Measurements from ENCODE around the gene TFCP2L1.

TFCP2L1 gene

GRCh38 chr2:121263996-121264715, 20.8 kb downstream of the TFCP2L1 start:
- DNase-seq: no peak

- no peak for DNase-seq
Observed at GRCh38 chr2:121260370-121261154, 24.4 kb downstream of the TFCP2L1 start.

DNA sequence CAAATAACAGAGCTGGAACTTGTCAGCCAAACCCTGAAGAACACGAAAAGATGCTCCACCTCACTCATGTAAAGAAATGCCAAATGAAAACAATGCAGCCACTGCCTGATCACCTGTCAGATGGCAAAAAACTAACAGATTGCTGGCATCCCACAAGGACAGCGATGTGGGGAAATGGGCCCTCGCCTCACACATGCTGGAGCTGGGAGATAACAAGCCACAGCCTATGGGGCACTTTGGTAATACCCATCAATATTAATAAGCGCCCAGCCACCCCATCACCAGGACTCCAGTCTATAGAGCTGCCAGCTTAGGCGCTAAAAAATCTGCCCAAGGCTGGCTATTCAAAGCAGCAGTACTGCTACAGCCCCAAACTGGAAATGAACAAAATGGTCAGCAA, 27.0 kb downstream of the TFCP2L1 start:
- DNase-seq: no peak

DNA sequence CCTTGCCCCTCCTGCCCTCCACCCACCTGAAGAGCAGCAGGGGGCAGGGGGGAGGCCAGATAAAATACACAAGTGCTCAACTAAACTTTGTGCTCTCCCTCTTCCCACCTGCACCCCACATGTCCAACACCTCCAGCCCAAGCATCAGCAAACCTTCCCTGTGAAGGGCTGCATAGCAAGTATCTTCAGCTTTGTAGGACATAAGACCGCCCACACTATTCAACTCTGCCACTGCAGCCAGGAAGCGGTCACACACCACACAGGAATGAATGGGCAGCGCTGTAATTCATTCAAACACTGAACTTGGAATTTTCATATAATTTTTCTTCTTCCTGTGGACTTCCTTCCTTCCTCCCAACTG, 27.5 kb downstream of the TFCP2L1 start:
- DNase-seq: no peak

DNA sequence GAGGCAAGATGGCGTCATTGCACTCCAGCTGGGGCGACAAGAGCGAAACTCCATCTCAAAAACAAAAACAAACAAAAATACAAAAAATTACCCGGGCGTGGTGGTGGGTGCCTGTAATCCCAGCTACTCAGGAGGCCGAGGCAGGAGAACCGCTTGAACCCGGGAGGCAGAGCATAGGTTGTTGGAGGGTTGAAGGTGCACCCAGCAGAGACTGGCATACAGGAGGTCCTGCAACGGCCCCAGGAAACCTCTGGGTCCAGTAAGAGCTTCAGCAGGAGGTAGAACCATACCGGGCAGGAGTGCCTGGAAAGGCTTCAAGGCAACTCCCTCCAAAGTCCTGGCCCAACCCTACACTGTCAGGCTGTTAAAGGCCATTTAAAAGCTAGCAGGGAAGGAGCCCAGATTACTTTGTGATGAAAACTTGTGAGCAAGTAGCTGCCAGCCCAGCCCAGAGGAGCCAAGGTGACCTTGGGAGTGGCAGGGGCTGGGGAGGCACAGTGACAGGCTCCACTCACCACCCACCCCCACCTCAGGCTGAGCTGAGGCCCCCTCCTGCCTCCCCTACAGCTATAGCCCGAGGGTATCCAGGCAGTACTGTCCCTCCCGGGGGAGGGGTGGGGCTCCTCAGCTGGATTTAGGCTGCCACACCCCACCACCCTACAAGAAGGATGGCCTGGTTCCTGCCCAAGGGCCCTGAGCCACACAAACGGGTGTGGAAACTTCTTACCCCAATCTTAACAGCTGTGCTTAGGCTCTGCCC, 28.1 kb downstream of the TFCP2L1 start:
- no peak for DNase-seq

GRCh38 chr2:121255358-121255757, 29.6 kb downstream of the TFCP2L1 start:
- DNase-seq: no peak

DNA sequence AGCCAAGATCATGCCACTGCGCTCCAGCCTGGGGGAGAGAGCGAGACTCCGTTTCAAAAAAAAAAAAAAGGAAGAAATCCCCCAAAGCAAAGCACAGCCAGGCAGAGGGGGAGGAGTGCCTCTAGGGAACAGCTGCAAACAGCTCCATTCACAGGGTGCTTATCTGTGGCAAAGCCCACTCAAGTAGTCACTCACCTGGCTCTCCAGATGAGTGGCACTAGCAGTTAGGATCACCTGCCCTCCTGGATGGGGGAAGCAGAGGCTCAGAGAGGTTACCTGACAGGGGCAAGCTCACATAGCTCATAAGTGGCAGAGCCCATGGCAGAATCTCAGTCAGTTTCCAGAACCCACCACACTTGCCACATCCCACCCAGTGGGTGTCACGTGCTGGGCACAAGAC, 30.3 kb downstream of the TFCP2L1 start:
- no peak for DNase-seq

- no peak for DNase-seq
Observed at GRCh38 chr2:121253674-121254240, 31.2 kb downstream of the TFCP2L1 start.

- DNase-seq: no peak
Observed at GRCh38 chr2:121253021-121253673, 31.9 kb downstream of the TFCP2L1 start.

- no peak for DNase-seq
Observed at GRCh38 chr2:121251497-121251896, 33.5 kb downstream of the TFCP2L1 start.

GRCh38 chr2:121248766-121249343, 36.1 kb downstream of the TFCP2L1 start:
- no peak for DNase-seq

DNA sequence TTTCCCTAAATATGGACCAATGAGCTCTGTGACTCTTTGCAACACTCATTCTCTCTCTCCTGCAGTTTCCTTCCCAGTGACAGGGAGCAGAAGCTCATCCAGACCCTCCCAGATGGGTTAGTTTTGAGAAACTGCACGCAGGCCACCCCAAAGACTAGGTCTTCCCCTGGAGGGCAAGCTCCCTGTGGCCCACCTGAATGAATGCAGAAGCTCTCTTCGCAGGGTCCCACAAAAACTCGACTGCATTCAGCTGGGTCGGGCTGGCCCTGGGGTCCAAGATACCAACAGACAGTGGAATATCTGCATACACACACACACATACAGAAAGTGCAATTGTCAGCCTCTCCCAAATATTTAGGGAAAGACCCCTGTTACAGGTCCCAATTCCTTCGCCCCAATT, 37.0 kb downstream of the TFCP2L1 start:
- DNase-seq: no peak

DNA sequence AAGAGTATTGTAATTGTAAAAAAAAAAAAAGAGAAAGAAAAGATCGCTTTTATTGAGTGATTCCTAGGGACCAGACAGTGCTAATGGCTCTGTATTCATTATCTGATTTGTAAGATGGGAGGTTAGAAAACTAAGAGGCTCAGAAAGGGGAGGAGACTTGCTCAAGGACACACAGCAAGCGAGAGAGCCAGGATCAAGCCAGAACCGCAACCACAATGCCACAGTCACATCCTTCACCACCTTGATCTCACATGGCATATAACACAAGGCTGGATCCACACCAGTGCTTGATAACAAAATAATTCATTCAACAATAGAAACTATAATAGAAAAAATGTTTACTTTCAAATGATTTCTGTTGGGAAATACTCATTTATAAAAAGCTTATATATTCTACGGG, 37.5 kb downstream of the TFCP2L1 start:
- DNase-seq: no peak

GRCh38 chr2:121246704-121247255, 38.2 kb downstream of the TFCP2L1 start:
- DNase-seq: no peak

- no peak for DNase-seq
Observed at GRCh38 chr2:121245913-121246312, 39.1 kb downstream of the TFCP2L1 start.

GRCh38 chr2:121245120-121245820, 39.7 kb downstream of the TFCP2L1 start:
- DNase-seq: no peak

- no peak for DNase-seq
Observed at GRCh38 chr2:121244616-121245015, 40.4 kb downstream of the TFCP2L1 start.

DNA sequence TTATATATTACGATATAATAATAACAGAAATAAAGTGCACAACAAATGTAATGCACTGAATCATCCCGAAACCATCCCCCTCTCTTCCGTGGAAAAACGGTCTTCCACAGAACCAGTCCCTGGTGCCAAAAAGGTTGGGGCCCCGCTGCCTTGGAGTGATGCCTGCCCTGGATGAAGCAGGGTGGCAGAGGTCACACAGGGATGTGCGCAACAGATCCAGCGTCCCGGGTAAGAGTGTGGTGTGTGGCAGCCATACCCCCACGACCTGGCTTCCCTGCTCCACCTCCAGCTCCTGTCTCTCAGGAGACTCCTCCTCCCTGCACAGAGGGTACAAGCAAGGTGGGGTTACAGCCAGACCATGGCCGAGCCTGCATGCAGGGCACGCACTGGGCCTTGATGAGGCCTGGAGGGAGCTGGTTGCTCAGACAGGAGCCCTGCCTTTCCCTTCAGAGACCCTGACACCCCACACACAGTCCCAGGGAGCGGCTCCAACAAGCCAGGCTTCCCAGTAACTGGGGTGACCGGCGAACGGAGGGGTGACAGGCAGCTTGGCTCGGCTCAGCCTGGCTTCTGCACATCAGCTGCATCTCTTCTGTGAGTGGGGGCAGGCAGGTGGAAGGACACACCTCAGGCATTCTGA, 41.1 kb downstream of the TFCP2L1 start:
- no peak for DNase-seq

GRCh38 chr2:121242976-121243375, 42.0 kb downstream of the TFCP2L1 start:
- DNase-seq: no peak

DNA sequence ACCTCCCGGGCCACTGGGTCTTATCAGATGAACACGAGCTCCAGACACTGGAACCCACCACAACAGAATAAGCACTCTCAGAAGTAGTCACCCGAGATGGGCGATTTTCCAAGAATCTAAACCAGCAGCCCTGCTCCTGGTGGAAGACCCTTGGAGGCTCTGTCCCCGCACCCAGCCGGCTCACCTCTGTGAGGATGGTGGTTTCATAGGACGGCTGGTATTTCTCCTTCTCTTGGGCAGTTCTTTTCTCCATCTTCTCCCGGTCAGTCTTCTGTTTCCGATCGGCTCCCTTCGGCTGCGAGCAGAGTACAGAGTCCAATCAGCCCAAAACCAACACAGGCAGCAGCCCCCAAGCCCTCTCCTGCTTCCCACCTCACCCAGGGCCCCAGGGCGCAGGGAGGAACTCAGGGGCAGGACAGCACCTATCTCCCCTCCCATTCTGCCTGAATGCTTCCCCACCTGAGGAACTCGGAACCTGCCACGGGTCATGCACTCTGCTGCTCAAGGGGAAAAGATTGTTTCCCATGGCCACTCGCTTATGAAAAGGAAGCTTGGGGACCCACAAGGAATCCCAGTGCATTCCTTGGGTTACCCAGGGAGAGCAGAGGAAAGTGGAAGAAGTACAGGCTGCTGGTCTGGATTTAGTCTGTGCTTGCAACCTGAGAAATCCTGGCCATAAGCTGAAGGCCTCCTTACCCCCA, 42.7 kb downstream of the TFCP2L1 start:
- DNase-seq: no peak

Measured in GOT3 (cell line).